Loucy (cell line): ENCODE measurements around the gene CASQ1.

Experiments used
- H2AFZ ChIP-seq: fragments of 200-600 bp; sonication (generic); 2 replicates; pipeline ENCODE4 v1.6.0; 2016; ENCODE audit warnings: antibody characterized with exemption, mild to moderate bottlenecking, low read length, moderate library complexity
- H3F3A ChIP-seq: fragments of 200-600 bp; 2 replicates; pipeline ENCODE4 v1.6.0; 2016; ENCODE audit warnings: antibody characterized with exemption, low read depth, mild to moderate bottlenecking
- H3K27me3 ChIP-seq: fragments of 200-600 bp; sonication (generic); 2 replicates; pipeline ENCODE4 v1.6.1; 2014; ENCODE audit warnings: low read length, mild to moderate bottlenecking; ENCODE audit not compliant: insufficient read depth, poor library complexity, severe bottlenecking
- H3K36me3 ChIP-seq: fragments of 200-600 bp; sonication (generic); 2 replicates; pipeline ENCODE4 v1.6.1; 2016; ENCODE audit warnings: low read length; ENCODE audit not compliant: insufficient read depth
- H3K4me1 ChIP-seq: fragments of 200-600 bp; sonication (generic); 2 replicates; pipeline ENCODE4 v1.5.1; 2014; ENCODE audit warnings: low read length, mild to moderate bottlenecking; ENCODE audit not compliant: insufficient read depth, poor library complexity, severe bottlenecking
- H3K4me2 ChIP-seq: fragments of 200-600 bp; sonication (generic); 2 replicates; pipeline ENCODE4 v1.6.0; 2014; ENCODE audit warnings: antibody characterized with exemption, low read length, low read depth, mild to moderate bottlenecking; ENCODE audit not compliant: poor library complexity, severe bottlenecking
- H3K4me3 ChIP-seq: fragments of 200-600 bp; sonication (generic); 2 replicates; pipeline ENCODE4 v1.5.1; 2014; ENCODE audit warnings: low read length, mild to moderate bottlenecking, mixed read lengths; ENCODE audit not compliant: poor library complexity, severe bottlenecking
- H3K79me2 ChIP-seq: fragments of 200-600 bp; sonication (generic); 2 replicates; pipeline ENCODE4 v1.6.1; 2014; ENCODE audit warnings: low read length; ENCODE audit not compliant: insufficient read depth
- H3K9ac ChIP-seq: fragments of 200-600 bp; sonication (generic); 2 replicates; pipeline ENCODE4 v1.6.0; 2014; ENCODE audit warnings: mild to moderate bottlenecking, low read depth, low read length, moderate library complexity; ENCODE audit not compliant: poor library complexity, severe bottlenecking
- H3K9me2 ChIP-seq: fragments of 200-600 bp; sonication (generic); replicated peaks from 2 replicates; pipeline ENCODE4 v1.6.1; 2016; ENCODE audit warnings: low read depth, low read length, mixed read lengths
- H3K9me3 ChIP-seq: fragments of 200-600 bp; sonication (generic); 2 replicates; pipeline ENCODE4 v1.6.1; 2014; ENCODE audit warnings: mild to moderate bottlenecking, antibody characterized with exemption, low read length, low read depth; ENCODE audit not compliant: insufficient read depth
- H4K20me1 ChIP-seq: fragments of 200-600 bp; sonication (generic); 2 replicates; pipeline ENCODE4 v1.6.0; 2014; ENCODE audit warnings: antibody characterized with exemption, low read length, mild to moderate bottlenecking; ENCODE audit not compliant: insufficient read depth, poor library complexity, severe bottlenecking
- CTCF ChIP-seq: fragments of 200-600 bp; sonication (generic); conservative IDR thresholded peaks from 2 replicates; pipeline ENCODE4 v1.5.1; 2014; ENCODE audit warnings: mild to moderate bottlenecking, antibody characterized with exemption, low read length
- EZH2phosphoT487 ChIP-seq: fragments of 200-600 bp; IDR thresholded peaks from 2 replicates; pipeline ENCODE4 v1.6.1; 2018; ENCODE audit warnings: antibody characterized with exemption, mild to moderate bottlenecking, moderate library complexity, borderline replicate concordance

CASQ1 gene

DNA sequence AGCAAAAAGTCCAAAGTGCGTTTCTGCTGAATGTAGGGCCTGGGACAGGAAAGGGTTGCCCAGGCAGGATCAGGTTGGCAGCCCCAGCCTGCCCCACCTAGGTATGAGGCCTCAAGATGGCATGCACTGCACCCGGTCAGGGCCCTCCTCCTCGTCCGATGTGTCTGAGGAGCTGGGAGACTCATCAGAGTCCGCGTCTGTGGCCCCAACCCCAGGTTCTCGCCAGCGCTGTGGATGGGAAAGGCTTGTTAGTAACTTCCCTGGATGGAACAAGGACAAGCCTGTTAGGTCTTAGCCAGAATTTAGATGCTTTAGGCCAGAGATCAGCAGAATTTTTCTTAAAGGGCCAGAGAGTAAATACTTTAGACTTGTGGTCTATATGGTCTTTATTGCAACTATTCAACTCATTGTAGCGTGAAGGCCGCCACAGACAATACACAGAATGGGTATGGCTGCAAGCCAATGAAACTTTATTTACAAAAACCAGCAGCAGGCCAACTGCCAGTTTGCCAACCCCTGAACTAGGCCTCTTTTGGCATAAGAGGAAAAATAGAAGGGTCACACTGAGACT is 27.2 kb downstream of the CASQ1 start:
- H3K27me3 ChIP-seq = no peaks in the 10 kb centered on the region
- TF ChIP-seq EZH2phosphoT487 (no peak), CTCF (no peak)
- no peaks in the 10 kb centered on the region for H3K4me1 ChIP-seq
- no peaks in the 10 kb centered on the region for H3K9me2 ChIP-seq
- H2AFZ ChIP-seq = no peak overlapping the region
- no peaks in the 10 kb centered on the region for H3F3A ChIP-seq
- H3K79me2 ChIP-seq = no peaks in the 10 kb centered on the region
- H3K9ac ChIP-seq = no peak overlapping the region
- no peak overlapping the region for H3K4me3 ChIP-seq
- no peaks in the 10 kb centered on the region for H4K20me1 ChIP-seq
- H3K9me3 ChIP-seq = no peaks in the 10 kb centered on the region
- H3K36me3 ChIP-seq = peaks cover 97% of the 10 kb centered on the region; the same call in 1 of the 2 replicates
- H3K4me2 ChIP-seq = no peak overlapping the region

- H3K79me2 ChIP-seq = no peaks in the 10 kb centered on the region
- no peaks in the 10 kb centered on the region for H4K20me1 ChIP-seq
- peaks cover 98% of the 10 kb centered on the region; the same call in 1 of the 2 replicates for H3K36me3 ChIP-seq
- no peaks in the 10 kb centered on the region for H3K9me2 ChIP-seq
- H3K4me3 ChIP-seq = no peak overlapping the region
- TF ChIP-seq CTCF (peak; percentile 45), EZH2phosphoT487 (no peak)
- H3K9ac ChIP-seq = no peak overlapping the region
- no peak overlapping the region for H2AFZ ChIP-seq
- H3K4me1 ChIP-seq = no peaks in the 10 kb centered on the region
- no peaks in the 10 kb centered on the region for H3K27me3 ChIP-seq
- no peaks in the 10 kb centered on the region for H3K9me3 ChIP-seq
- H3K4me2 ChIP-seq = no peak overlapping the region
- no peaks in the 10 kb centered on the region for H3F3A ChIP-seq
Measured at GRCh38 chr1:160219062-160219929, 28.9 kb downstream of the CASQ1 start.

- Histone ChIP-seq H3K9me2 (no peaks in the 10 kb centered on the region), H4K20me1 (no peaks in the 10 kb centered on the region), H3K9me3 (no peaks in the 10 kb centered on the region), H3K4me3 (no peak overlapping the region), H3K79me2 (no peaks in the 10 kb centered on the region), H3K4me1 (no peaks in the 10 kb centered on the region), H3K4me2 (no peak overlapping the region), H3K9ac (no peak overlapping the region), H2AFZ (no peak overlapping the region), H3K27me3 (no peaks in the 10 kb centered on the region), H3K36me3 (peaks cover 99% of the 10 kb centered on the region; the same call in 1 of the 2 replicates), H3F3A (no peaks in the 10 kb centered on the region)
- no peak for TF ChIP-seq CTCF
- no peak for TF ChIP-seq EZH2phosphoT487
Measured at GRCh38 chr1:160220301-160220700, 29.9 kb downstream of the CASQ1 start.
